ENCODE measurements around the gene SUCO.

DNA sequence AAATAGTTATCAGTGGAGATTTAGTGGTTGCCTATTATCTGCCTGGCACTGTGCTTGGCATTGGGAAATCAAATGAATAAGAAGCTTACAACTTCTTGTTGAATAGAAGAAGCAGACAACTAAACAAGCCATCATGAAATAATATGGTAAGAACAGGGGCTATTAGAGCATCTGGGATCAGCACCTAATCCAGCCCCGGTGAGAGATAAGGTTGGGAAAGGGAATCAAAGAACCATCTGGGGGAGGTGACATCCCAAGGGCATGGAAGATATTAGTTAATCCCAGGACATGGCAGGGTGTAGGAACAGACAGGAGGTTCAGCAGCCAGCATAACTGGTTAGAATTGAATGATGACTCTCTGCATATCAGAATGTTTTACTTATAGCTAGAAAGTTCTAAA is 36.3 kb upstream of the SUCO start:
- TF ChIP-seq, protein P1, sequence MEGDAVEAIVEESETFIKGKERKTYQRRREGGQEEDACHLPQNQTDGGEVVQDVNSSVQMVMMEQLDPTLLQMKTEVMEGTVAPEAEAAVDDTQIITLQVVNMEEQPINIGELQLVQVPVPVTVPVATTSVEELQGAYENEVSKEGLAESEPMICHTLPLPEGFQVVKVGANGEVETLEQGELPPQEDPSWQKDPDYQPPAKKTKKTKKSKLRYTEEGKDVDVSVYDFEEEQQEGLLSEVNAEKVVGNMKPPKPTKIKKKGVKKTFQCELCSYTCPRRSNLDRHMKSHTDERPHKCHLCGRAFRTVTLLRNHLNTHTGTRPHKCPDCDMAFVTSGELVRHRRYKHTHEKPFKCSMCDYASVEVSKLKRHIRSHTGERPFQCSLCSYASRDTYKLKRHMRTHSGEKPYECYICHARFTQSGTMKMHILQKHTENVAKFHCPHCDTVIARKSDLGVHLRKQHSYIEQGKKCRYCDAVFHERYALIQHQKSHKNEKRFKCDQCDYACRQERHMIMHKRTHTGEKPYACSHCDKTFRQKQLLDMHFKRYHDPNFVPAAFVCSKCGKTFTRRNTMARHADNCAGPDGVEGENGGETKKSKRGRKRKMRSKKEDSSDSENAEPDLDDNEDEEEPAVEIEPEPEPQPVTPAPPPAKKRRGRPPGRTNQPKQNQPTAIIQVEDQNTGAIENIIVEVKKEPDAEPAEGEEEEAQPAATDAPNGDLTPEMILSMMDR (IDR thresholded peaks at IDR 0.05), result no peak
- TF ChIP-seq POLR2A (IDR thresholded peaks at IDR 0.05), result no peak
- TF ChIP-seq POLR2AphosphoS5 (IDR thresholded peaks at IDR 0.05), result no peak

Measured in gastroesophageal sphincter (tissue), 3 donors.